SK-N-SH (cell line): ENCODE measurements around the gene SHLD1. TPM values are rescaled to one million over a fixed set of nuclear protein-coding genes. Genes with fewer than 3 reads are reported as not detected.

Source experiments
- CTCF ChIA-PET: fragments of 300-600, 350-600 bp; formaldehyde crosslinking; extraction: SDS; loops from one replicate; lab custom pipeline; 2021; lab: Yijun Ruan, JAX
- POLR2A ChIA-PET: fragments of 350-600 bp; sonication (Branson Sonifier 250); formaldehyde crosslinking; extraction: SDS; loops from one replicate; lab custom pipeline; 2020; ENCODE audit warnings: antibody characterized with exemption, inconsistent platforms; lab: Yijun Ruan, JAX
- DNase-seq: peaks from one replicate; pipeline ENCODE4 v3.0.0; 2012
- H2AFZ ChIP-seq: fragments of 200-600 bp; sonication (generic); 2 replicates; pipeline ENCODE4 v1.8.1; 2016; ENCODE audit warnings: antibody characterized with exemption, mild to moderate bottlenecking, low read depth
- H3F3A ChIP-seq: fragments of 200-600 bp; sonication (generic); replicated peaks from 2 replicates; pipeline ENCODE3; 2016; ENCODE audit warnings: antibody characterized with exemption, mild to moderate bottlenecking; ENCODE audit not compliant: insufficient read depth
- H3K27ac ChIP-seq, 2 experiments: fragments of 200-500 bp in 1 of 2; fragments of 200-600 bp in 1 of 2; sonication (Bioruptor generic) in 1 of 2; sonication (generic), shearing (Covaris generic) in 1 of 2; 2 replicates each; pipeline versions ENCODE4 v1.5.1 to v1.6.1; 2014 to 2016; ENCODE audit warnings: low read depth in 2 of 2, inconsistent platforms in 1 of 2, low read length in 1 of 2, mild to moderate bottlenecking in 1 of 2, mixed read lengths in 1 of 2
- H3K27me3 ChIP-seq: fragments of 200-600 bp; sonication (generic), shearing (Covaris generic); 2 replicates; pipeline ENCODE4 v1.6.1; 2016; ENCODE audit warnings: mixed run types; ENCODE audit not compliant: insufficient read depth
- H3K36me3 ChIP-seq, 2 experiments: fragments of 200-500 bp in 1 of 2; fragments of 200-600 bp in 1 of 2; sonication (Bioruptor generic) in 1 of 2; sonication (generic) in 1 of 2; replicated peaks in 1 of 2; 2 replicates each; pipeline versions ENCODE3 to v1.5.1; 2014 to 2016; ENCODE audit warnings: low read length in 1 of 2, mild to moderate bottlenecking in 1 of 2; ENCODE audit not compliant: insufficient read depth in 2 of 2, control insufficient read depth in 1 of 2
- H3K4me1 ChIP-seq, 2 experiments: fragments of 200-500 bp in 1 of 2; fragments of 200-600 bp in 1 of 2; sonication (Bioruptor generic) in 1 of 2; sonication (generic), shearing (Covaris generic) in 1 of 2; 2 replicates each; pipeline versions ENCODE4 v1.5.1 to v1.6.1; 2014 to 2016; ENCODE audit warnings: low read depth in 1 of 2, low read length in 1 of 2, mixed run types in 1 of 2; ENCODE audit not compliant: insufficient read depth in 2 of 2, control insufficient read depth in 1 of 2
- H3K4me2 ChIP-seq: fragments of 200-600 bp; sonication (generic), shearing (Covaris generic); 2 replicates; pipeline ENCODE4 v1.6.1; 2017; ENCODE audit warnings: mixed run types
- H3K4me3 ChIP-seq, 2 experiments: fragments of 200-500 bp in 1 of 2; fragments of 200-600 bp in 1 of 2; sonication (Bioruptor generic) in 1 of 2; sonication (generic), shearing (Covaris generic) in 1 of 2; 2 replicates each; pipeline versions ENCODE4 v1.5.1 to v1.8.1; 2014 to 2016; ENCODE audit warnings: low read depth in 2 of 2, inconsistent platforms in 1 of 2, low read length in 1 of 2, mild to moderate bottlenecking in 1 of 2, mixed read lengths in 1 of 2, moderate library complexity in 1 of 2
- H3K79me2 ChIP-seq: fragments of 200-600 bp; sonication (generic); 2 replicates; pipeline ENCODE4 v1.8.1; 2017; ENCODE audit warnings: mild to moderate bottlenecking; ENCODE audit not compliant: insufficient read depth
- H3K9ac ChIP-seq: fragments of 200-600 bp; sonication (generic); 2 replicates; pipeline ENCODE4 v1.6.1; 2017; ENCODE audit warnings: mixed run types
- H3K9me2 ChIP-seq: fragments of 200-600 bp; sonication (generic); 2 replicates; pipeline ENCODE4 v1.6.1; 2017; ENCODE audit warnings: mixed run types
- H3K9me3 ChIP-seq: fragments of 200-600 bp; sonication (generic); 2 replicates; pipeline ENCODE4 v1.6.1; 2017; ENCODE audit warnings: mixed run types, mild to moderate bottlenecking, moderate library complexity
- H4K20me1 ChIP-seq: fragments of 200-600 bp; sonication (generic); 2 replicates; pipeline ENCODE4 v1.6.1; 2017; ENCODE audit warnings: mild to moderate bottlenecking, mixed run types; ENCODE audit not compliant: insufficient read depth
- CHD2 ChIP-seq: fragments of 150-350 bp; IDR thresholded peaks from 2 replicates; pipeline ENCODE4 v1.6.1; 2018; ENCODE audit warnings: low read length; ENCODE audit not compliant: partially characterized antibody
- ELF1 ChIP-seq: IDR thresholded peaks from 2 replicates; pipeline ENCODE4 v1.4.0; 2012
- FOSL2 ChIP-seq: IDR thresholded peaks from 2 replicates; pipeline ENCODE4 v1.4.0; 2012; ENCODE audit warnings: low read depth, mild to moderate bottlenecking, moderate library complexity, borderline replicate concordance
- FOXM1 ChIP-seq: IDR thresholded peaks from 2 replicates; pipeline ENCODE4 v1.4.0; 2012; ENCODE audit warnings: low read depth, mild to moderate bottlenecking
- JUND ChIP-seq: IDR thresholded peaks from 2 replicates; pipeline ENCODE4 v1.4.0; 2012
- MEF2A ChIP-seq: IDR thresholded peaks from 2 replicates; pipeline ENCODE4 v1.4.0; 2012; ENCODE audit warnings: low read depth, borderline replicate concordance
- MXI1 ChIP-seq: IDR thresholded peaks from 2 replicates; pipeline ENCODE4 v1.6.1; 2012; ENCODE audit warnings: mild to moderate bottlenecking, low read depth, low read length, improper control_type of control experiment
- NFIC ChIP-seq: IDR thresholded peaks from 2 replicates; pipeline ENCODE4 v1.4.0; 2012; ENCODE audit warnings: borderline replicate concordance
- NRF1 ChIP-seq: IDR thresholded peaks from 2 replicates; pipeline ENCODE4 v1.6.1; 2012; ENCODE audit warnings: low read depth, mild to moderate bottlenecking, low read length
- POLR2AphosphoS5 ChIP-seq: IDR thresholded peaks from 2 replicates; pipeline ENCODE4 v1.6.1; 2012; ENCODE audit warnings: low read depth, low read length
- RAD21 ChIP-seq: IDR thresholded peaks from 2 replicates; pipeline ENCODE4 v1.6.1; 2012; ENCODE audit warnings: mild to moderate bottlenecking, low read length
- RFX5 ChIP-seq: IDR thresholded peaks from 2 replicates; pipeline ENCODE4 v1.6.1; 2012; ENCODE audit warnings: mild to moderate bottlenecking, improper control_type of control experiment, low read length
- RXRA ChIP-seq: IDR thresholded peaks from 2 replicates; pipeline ENCODE4 v1.4.0; 2012; ENCODE audit warnings: low read depth, mild to moderate bottlenecking, borderline replicate concordance
- SIN3A ChIP-seq: IDR thresholded peaks from 2 replicates; pipeline ENCODE4 v1.6.1; 2012; ENCODE audit warnings: low read depth, mild to moderate bottlenecking, low read length, moderate library complexity, borderline replicate concordance
- SMC3 ChIP-seq: IDR thresholded peaks from 2 replicates; pipeline ENCODE4 v1.6.1; 2012; ENCODE audit warnings: low read depth, low read length, improper control_type of control experiment
- TEAD4 ChIP-seq: IDR thresholded peaks from 2 replicates; pipeline ENCODE4 v1.4.0; 2012; ENCODE audit warnings: mild to moderate bottlenecking, borderline replicate concordance; ENCODE audit not compliant: insufficient read depth
- WGBS: methylation state at CpG from one replicate; pipeline ENCODE4 v1.1.6; 2017; ENCODE audit warnings: low lambda C conversion rate; 5-methylcytosine and 5-hydroxymethylcytosine counted together
- polyA plus RNA-seq, 3 experiments: library from polyadenylated mRNA; depleted of rRNA; stranded (reverse); fragments of >200 nt; gene quantifications; 2 replicates each; pipeline ENCODE4 v1.2.3, GENCODE V29; 2012
- TF ChIP-seq, protein P1 (sequence below): IDR thresholded peaks from 2 replicates; pipeline ENCODE4 v1.6.1; 2012; ENCODE audit warnings: mild to moderate bottlenecking, low read depth, low read length, moderate library complexity
- TF ChIP-seq, protein P2 (sequence below): fragments of 200-600 bp; sonication (generic); IDR thresholded peaks from 2 replicates; pipeline ENCODE4 v1.6.1; 2017; ENCODE audit warnings: antibody characterized with exemption, mild to moderate bottlenecking, moderate library complexity
- TF ChIP-seq, protein P3 (sequence below): IDR thresholded peaks from 2 replicates; pipeline ENCODE4 v1.4.0; 2012; ENCODE audit warnings: low read depth, borderline replicate concordance
- TF ChIP-seq, protein P4 (sequence below): IDR thresholded peaks from 2 replicates; pipeline ENCODE4; 2012

The SHLD1 gene
- polyA plus RNA-seq, 1 of the 3 experiments (the other 2 are of a cell fraction) = 4.5 TPM

DNA sequence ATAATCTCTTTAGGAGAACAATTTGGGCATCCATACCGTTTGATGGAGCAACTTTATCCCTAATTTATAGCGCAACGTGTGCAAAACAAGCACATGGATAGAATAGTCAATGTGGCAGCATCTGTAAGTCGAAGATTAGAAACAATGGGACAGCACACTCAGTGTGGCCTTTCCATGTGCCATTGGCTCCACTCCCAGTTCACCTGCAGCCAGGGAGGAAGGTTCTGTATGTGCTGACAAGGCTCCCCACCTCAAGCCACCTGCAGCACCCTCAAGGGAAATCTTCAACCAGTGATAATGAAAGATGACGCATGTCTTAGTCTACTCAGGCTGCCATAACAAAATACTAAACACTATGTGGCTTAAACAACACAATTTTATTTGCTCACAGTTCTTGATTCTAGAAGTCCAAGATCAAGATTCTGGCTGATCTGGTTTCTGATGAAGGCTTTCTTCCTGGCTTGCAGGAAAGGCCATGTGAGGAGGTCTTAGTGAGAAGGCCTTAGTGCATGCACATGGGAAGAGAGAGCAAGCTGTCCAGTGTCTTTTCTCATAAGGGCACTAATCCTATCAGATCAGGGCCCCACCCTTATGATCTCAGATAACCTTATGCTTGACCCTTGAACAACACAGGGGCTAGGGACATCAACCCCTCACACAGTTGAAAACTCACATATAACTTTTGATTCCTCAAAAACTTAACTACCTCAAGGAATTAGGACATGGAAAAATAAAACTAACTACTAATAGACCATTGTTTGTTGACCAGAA lies 34.9 kb upstream of the SHLD1 start:
- TF ChIP-seq RXRA (no peak), POLR2AphosphoS5 (no peak), FOXM1 (no peak), RAD21 (no peak)
- ChIA-PET POLR2A (no interaction called here), CTCF (no interaction called here)
- H3K9me2 ChIP-seq = no peaks in the 10 kb centered on the region
- H3K36me3 ChIP-seq = no peaks in the 10 kb centered on the region
- H3K4me1 ChIP-seq = 0 out of 4 replicates have a peak, but pooled peaks cover 0 to 1% of the 10 kb centered on the region in 2 experiments
- no peaks in the 10 kb centered on the region; the same call in 1 of the 2 replicates for H3K27me3 ChIP-seq
- H3K79me2 ChIP-seq = no peaks in the 10 kb centered on the region
- no peaks in the 10 kb centered on the region for H4K20me1 ChIP-seq
- no peak overlapping the region for H3K4me2 ChIP-seq
- H3K4me3 ChIP-seq = no peak overlapping the region
- no peak for DNase-seq
- H3F3A ChIP-seq = no peaks in the 10 kb centered on the region
- H3K27ac ChIP-seq = no peak overlapping the region
- H3K9ac ChIP-seq = no peak overlapping the region
- 59% methylated on average over 5 of the region's 5 CpGs for WGBS
- H3K9me3 ChIP-seq = no peaks in the 10 kb centered on the region
- H2AFZ ChIP-seq = no peak overlapping the region

DNA sequence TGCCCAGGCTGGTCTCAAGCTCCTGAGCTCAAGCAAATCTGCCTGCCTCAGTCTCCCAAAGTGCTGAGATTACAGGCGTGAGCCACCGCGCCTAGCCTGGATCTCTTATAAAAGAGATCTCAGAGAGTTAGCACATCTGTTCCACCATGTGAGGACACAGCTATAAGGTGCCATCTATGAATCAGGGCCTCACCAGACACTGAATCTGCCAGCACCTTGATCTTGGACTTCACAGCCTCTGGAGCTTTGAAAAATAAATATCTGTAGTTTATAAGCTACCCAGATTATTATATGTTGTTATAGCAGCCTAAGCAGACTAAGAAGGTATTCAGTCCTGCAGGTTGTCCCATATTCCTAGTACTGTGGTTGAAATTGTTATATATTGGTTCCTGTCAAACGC lies 33.2 kb upstream of the SHLD1 start:
- Histone ChIP-seq H2AFZ (no peak overlapping the region), H3K36me3 (no peaks in the 10 kb centered on the region), H3K9me2 (no peaks in the 10 kb centered on the region), H3K27ac (no peak overlapping the region), H3F3A (peaks cover 4% of the 10 kb centered on the region), H4K20me1 (no peaks in the 10 kb centered on the region), H3K79me2 (no peaks in the 10 kb centered on the region), H3K27me3 (no peaks in the 10 kb centered on the region; the same call in 1 of the 2 replicates), H3K9ac (no peak overlapping the region), H3K4me2 (no peak overlapping the region), H3K9me3 (no peaks in the 10 kb centered on the region), H3K4me3 (no peak overlapping the region), H3K4me1 (0 out of 4 replicates have a peak, but pooled peaks cover 0 to 7% of the 10 kb centered on the region in 2 experiments)
- DNase-seq = no peak
- ChIA-PET CTCF (interaction anchor here (0.7 kb wide), 1 partner anchor 1055 kb away, joined by 3 read pairs; no protein-coding TSS in a partner anchor), POLR2A (no interaction called here)
- 88% methylated on average over 4 of the region's 4 CpGs for WGBS
- TF ChIP-seq FOSL2 (no peak), NFIC (no peak), CHD2 (no peak), JUND (no peak), POLR2AphosphoS5 (no peak), MEF2A (no peak), SMC3 (no peak), MXI1 (no peak), NRF1 (no peak), RAD21 (no peak), SIN3A (no peak), TEAD4 (no peak), ELF1 (no peak), RFX5 (no peak)
- TF ChIP-seq, protein P1, sequence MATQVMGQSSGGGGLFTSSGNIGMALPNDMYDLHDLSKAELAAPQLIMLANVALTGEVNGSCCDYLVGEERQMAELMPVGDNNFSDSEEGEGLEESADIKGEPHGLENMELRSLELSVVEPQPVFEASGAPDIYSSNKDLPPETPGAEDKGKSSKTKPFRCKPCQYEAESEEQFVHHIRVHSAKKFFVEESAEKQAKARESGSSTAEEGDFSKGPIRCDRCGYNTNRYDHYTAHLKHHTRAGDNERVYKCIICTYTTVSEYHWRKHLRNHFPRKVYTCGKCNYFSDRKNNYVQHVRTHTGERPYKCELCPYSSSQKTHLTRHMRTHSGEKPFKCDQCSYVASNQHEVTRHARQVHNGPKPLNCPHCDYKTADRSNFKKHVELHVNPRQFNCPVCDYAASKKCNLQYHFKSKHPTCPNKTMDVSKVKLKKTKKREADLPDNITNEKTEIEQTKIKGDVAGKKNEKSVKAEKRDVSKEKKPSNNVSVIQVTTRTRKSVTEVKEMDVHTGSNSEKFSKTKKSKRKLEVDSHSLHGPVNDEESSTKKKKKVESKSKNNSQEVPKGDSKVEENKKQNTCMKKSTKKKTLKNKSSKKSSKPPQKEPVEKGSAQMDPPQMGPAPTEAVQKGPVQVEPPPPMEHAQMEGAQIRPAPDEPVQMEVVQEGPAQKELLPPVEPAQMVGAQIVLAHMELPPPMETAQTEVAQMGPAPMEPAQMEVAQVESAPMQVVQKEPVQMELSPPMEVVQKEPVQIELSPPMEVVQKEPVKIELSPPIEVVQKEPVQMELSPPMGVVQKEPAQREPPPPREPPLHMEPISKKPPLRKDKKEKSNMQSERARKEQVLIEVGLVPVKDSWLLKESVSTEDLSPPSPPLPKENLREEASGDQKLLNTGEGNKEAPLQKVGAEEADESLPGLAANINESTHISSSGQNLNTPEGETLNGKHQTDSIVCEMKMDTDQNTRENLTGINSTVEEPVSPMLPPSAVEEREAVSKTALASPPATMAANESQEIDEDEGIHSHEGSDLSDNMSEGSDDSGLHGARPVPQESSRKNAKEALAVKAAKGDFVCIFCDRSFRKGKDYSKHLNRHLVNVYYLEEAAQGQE = no peak
- TF ChIP-seq, protein P2, sequence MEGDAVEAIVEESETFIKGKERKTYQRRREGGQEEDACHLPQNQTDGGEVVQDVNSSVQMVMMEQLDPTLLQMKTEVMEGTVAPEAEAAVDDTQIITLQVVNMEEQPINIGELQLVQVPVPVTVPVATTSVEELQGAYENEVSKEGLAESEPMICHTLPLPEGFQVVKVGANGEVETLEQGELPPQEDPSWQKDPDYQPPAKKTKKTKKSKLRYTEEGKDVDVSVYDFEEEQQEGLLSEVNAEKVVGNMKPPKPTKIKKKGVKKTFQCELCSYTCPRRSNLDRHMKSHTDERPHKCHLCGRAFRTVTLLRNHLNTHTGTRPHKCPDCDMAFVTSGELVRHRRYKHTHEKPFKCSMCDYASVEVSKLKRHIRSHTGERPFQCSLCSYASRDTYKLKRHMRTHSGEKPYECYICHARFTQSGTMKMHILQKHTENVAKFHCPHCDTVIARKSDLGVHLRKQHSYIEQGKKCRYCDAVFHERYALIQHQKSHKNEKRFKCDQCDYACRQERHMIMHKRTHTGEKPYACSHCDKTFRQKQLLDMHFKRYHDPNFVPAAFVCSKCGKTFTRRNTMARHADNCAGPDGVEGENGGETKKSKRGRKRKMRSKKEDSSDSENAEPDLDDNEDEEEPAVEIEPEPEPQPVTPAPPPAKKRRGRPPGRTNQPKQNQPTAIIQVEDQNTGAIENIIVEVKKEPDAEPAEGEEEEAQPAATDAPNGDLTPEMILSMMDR = no peak
- TF ChIP-seq, protein P3, sequence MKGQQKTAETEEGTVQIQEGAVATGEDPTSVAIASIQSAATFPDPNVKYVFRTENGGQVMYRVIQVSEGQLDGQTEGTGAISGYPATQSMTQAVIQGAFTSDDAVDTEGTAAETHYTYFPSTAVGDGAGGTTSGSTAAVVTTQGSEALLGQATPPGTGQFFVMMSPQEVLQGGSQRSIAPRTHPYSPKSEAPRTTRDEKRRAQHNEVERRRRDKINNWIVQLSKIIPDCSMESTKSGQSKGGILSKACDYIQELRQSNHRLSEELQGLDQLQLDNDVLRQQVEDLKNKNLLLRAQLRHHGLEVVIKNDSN = no peak
- TF ChIP-seq, protein P4, sequence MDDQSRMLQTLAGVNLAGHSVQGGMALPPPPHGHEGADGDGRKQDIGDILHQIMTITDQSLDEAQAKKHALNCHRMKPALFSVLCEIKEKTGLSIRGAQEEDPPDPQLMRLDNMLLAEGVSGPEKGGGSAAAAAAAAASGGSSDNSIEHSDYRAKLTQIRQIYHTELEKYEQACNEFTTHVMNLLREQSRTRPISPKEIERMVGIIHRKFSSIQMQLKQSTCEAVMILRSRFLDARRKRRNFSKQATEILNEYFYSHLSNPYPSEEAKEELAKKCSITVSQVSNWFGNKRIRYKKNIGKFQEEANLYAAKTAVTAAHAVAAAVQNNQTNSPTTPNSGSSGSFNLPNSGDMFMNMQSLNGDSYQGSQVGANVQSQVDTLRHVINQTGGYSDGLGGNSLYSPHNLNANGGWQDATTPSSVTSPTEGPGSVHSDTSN = no peak
